AG10803 (cell line): ENCODE measurements around the gene CEP72.

Experiments used
- DNase-seq: peaks from one replicate; pipeline ENCODE4 v3.0.0; 2010; ENCODE audit warnings: low read depth
- H3K4me3 ChIP-seq: 2 replicates; pipeline ENCODE4 v1.5.1; 2011; ENCODE audit warnings: mild to moderate bottlenecking, low read length, control low read depth
- TF ChIP-seq, protein P1 (sequence below): conservative IDR thresholded peaks from 2 replicates; pipeline ENCODE4 v1.5.1; 2011; ENCODE audit warnings: mild to moderate bottlenecking, low read length, control low read depth, inconsistent platforms

The CEP72 gene

DNA sequence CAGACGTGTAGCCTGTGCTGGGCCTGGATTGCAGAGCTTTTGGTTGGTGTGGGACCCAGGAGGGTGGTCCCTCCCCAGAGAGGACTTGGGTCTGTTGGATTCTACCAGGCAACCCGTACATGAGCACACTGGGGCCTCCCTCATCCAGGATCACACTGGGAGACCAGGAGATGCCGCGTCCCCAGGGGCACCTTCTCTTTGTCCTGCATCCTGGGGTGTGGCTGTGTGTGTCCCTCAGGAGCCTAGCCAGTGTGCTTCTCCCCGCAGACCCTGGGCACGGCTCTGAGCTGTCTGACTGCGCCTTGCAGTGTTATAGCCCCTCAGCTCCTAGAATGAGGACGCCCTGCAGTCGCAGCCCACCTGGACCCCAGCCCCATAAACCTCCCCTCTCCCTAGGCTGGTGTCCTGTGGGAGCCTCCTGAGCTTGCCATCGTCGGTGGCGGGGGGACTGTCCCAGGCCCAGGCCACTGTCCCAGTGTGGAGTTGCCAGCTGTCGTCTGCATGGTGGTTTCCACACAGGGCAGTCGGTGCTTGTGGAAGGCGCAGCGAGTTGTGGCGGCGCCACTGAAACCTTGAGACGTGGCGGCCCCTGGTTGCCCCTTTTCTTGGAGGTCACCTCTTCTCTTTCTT is 27.6 kb downstream of the CEP72 start:
- no peak for DNase-seq
- no peak overlapping the region for H3K4me3 ChIP-seq
- TF ChIP-seq, protein P1, sequence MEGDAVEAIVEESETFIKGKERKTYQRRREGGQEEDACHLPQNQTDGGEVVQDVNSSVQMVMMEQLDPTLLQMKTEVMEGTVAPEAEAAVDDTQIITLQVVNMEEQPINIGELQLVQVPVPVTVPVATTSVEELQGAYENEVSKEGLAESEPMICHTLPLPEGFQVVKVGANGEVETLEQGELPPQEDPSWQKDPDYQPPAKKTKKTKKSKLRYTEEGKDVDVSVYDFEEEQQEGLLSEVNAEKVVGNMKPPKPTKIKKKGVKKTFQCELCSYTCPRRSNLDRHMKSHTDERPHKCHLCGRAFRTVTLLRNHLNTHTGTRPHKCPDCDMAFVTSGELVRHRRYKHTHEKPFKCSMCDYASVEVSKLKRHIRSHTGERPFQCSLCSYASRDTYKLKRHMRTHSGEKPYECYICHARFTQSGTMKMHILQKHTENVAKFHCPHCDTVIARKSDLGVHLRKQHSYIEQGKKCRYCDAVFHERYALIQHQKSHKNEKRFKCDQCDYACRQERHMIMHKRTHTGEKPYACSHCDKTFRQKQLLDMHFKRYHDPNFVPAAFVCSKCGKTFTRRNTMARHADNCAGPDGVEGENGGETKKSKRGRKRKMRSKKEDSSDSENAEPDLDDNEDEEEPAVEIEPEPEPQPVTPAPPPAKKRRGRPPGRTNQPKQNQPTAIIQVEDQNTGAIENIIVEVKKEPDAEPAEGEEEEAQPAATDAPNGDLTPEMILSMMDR: no peak

DNA sequence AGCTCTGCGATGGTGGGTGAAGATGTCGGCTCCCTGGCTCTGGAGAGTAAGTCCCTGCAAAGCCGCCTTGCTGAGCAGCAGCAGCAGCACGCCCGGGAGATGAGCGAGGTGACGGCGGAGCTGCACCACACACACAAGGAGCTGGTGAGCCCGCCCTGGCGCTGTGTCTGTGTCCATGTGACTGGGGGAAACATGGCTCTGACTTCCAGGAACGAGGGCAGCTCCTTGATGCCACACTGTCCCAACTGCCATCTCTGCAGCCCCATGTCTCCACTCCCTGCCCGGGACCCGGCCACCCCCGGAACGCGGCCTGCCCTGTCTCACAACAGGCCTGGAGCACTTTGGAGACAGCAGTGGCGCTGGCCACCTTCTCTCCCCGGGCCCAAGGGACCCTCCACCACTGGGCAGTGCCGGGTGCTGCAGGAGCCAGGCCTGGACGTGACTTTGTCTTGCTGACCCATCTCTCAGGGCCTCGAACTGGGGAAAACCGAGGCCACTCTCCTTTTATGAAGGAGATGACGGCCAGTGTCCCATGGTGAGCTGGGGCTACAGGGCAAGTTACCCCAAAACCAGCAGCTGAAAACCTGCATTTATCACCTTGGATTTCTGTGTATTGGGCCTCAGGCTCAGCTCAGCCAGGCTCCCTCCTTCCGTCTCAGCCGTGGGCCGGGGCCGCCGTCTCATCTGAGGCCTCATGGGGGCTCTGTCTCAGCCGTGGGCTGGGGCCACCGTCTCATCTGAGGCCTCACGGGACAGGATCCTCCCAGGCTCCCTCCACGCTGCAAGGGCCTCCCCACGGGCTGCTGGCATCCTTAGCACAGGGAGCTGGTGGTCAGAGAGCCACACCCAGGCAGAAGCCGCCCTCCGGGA is 28.6 kb downstream of the CEP72 start:
- no peak overlapping the region for H3K4me3 ChIP-seq
- no peak for DNase-seq
- TF ChIP-seq, protein P1: no peak

DNA sequence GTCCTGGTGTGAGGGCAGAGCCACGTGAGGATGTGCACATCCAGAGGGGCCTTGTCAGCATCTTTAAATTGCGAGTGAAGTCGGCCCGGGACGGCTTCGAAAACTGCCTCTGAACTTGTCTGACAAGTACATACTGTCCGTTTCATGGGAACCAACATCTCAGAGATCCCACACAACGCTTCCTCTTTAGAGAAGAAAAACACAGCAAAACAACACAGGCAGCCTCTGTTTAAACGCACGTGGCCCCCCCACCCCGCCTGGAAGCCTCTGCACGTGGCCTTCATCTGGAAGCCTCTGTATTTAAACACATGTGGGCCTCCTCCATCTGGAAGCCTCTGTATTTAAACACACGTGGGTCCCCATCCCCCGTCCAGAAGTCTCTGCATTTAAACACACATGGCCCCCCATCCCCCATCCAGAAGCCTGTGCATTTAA is 29.2 kb downstream of the CEP72 start:
- no peak overlapping the region for H3K4me3 ChIP-seq
- DNase-seq: no peak
- TF ChIP-seq, protein P1: no peak

DNA sequence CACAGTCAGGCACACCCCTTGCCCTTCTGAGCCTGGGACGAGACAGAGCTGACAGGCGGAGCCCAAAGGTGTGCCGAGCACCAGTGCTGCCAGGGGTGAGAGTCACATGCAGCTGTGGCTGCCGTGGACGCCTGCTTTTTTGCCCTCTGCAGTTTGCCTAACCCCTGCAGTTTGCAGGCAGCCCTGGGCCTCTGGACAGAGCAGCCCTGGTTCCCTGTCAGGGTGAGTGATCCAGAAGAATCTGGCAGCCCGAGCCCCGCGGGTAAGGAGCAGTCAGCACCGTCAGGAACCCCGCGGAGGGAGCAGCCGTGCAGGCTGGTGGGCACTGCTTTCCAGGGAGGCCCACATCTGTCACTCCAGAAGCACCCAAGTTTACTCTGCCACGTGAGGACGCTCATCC is 30.3 kb downstream of the CEP72 start:
- TF ChIP-seq, protein P1: no peak
- DNase-seq: no peak
- H3K4me3 ChIP-seq: no peak overlapping the region

DNA sequence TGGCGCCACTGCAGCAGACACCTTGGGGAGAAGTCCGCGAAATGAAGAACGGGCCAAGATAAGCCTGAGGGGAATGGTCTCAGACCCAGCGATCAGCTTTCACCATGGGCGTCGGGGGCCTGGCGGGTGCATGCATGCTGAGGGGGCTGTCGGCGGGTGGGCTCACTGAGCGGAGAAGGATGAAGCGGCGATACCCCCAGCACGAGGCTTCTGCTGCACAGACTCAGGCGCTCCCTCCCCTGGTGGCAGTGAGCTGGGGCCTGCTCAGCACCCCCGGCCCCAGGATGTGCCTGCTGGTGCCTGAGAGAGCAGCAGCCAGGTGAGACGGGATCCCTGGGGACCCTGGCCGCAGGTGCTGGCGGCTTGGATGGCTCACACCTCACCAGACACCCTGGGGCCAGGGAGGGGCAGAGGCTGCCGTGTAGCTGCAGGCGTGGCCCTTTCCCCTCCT is 31.2 kb downstream of the CEP72 start:
- TF ChIP-seq, protein P1: no peak
- H3K4me3 ChIP-seq: no peak overlapping the region
- no peak for DNase-seq

DNA sequence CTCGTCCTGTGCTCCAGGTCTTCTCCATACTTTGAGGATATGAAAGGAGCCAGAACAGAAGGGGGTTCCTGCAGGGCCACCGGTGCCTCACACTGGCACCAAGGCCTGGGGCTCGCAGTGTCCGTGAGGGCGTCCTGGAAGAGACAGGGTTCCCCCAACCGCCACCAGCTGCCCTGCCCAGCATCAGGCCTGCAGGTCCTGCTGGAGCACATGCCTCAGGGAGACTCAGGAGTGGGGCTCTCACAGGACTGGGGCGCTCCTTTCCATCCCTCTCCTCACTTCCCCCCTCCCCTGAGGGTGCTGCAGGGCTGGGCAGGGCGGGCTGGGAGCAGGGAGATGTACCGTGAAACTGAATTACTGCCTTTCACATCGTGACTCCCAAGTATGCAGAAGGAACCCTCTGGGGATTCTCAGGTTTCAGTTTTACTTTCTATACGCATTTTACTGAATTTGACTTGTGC is 31.7 kb downstream of the CEP72 start:
- no peak overlapping the region for H3K4me3 ChIP-seq
- no peak for DNase-seq
- TF ChIP-seq, protein P1: no peak

DNA sequence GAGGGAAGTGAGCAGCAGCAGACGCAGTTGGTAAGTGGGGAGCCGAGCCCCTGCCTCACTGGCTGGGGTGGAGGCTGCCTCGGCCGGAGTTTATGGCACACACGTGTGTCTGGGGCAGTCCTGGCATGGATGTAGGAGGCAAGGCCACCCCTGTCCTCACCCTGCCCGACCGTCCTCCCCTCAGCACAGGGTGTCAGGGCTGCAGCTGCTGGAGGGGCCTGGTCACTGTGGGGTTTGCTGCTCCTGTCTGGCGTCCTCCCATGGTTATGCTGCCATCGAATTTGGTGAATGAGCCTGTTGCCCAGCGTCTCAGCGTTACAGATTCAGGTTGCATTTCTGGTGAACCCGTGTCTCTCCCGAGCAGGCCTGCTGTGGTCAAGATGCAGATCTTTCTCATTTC is 32.4 kb downstream of the CEP72 start:
- TF ChIP-seq, protein P1: no peak
- no peak overlapping the region for H3K4me3 ChIP-seq
- DNase-seq: no peak
